Osteocyte (in vitro differentiated cells): ENCODE measurements around the gene ACAD11. TPM values are rescaled to one million over a fixed set of nuclear protein-coding genes. Genes with fewer than 3 reads are reported as not detected.

Source experiments
- DNase-seq: peaks from one replicate; pipeline ENCODE4 v3.0.0; 2021; ENCODE audit warnings: mixed read lengths; ENCODE audit not compliant: unreplicated experiment; ENCODE audit errors: extremely low spot score
- H3K27ac Mint-ChIP-seq: one replicate; pipeline ENCODE4 v1.8.0; 2021; ENCODE audit warnings: mild to moderate bottlenecking, mixed read lengths; ENCODE audit not compliant: unreplicated experiment
- H3K27me3 Mint-ChIP-seq: one replicate; pipeline ENCODE4 v1.8.0; 2021; ENCODE audit warnings: mixed read lengths; ENCODE audit not compliant: unreplicated experiment
- H3K36me3 Mint-ChIP-seq: one replicate; pipeline ENCODE4 v1.8.0; 2021; ENCODE audit warnings: mixed read lengths; ENCODE audit not compliant: unreplicated experiment
- H3K4me1 Mint-ChIP-seq: one replicate; pipeline ENCODE4 v1.8.0; 2021; ENCODE audit warnings: mixed read lengths; ENCODE audit not compliant: unreplicated experiment
- H3K4me3 Mint-ChIP-seq: one replicate; pipeline ENCODE4 v1.8.0; 2021; ENCODE audit warnings: mild to moderate bottlenecking, moderate library complexity, mixed read lengths; ENCODE audit not compliant: unreplicated experiment
- H3K9me3 Mint-ChIP-seq: one replicate; pipeline ENCODE4 v1.8.0; 2021; ENCODE audit warnings: mixed read lengths; ENCODE audit not compliant: unreplicated experiment
- CTCF ChIP-seq: fragments of 200-600 bp; sonication (generic); IDR thresholded peaks from 2 replicates; pipeline ENCODE4 v1.5.0; 2021; ENCODE audit warnings: antibody characterized with exemption, mild to moderate bottlenecking, moderate library complexity
- total RNA-seq: library from RNA; stranded (reverse); gene quantifications from 2 replicates; pipeline ENCODE4 v1.2.1, GENCODE V29; 2021

Gene ACAD11
- total RNA-seq, 1 donor from 2014 or later: 22.6 TPM

- H3K9me3 Mint-ChIP-seq: no peaks in the 10 kb centered on the region
- peak overlapping the region; percentile 45 for H3K27ac Mint-ChIP-seq
- H3K36me3 Mint-ChIP-seq: peaks cover 5% of the 10 kb centered on the region
- no peak for DNase-seq
- H3K4me1 Mint-ChIP-seq: peaks cover 53% of the 10 kb centered on the region
- TF ChIP-seq CTCF: no peak
- peak overlapping the region; percentile 60 for H3K4me3 Mint-ChIP-seq
- H3K27me3 Mint-ChIP-seq: no peaks in the 10 kb centered on the region
These were observed 61.9 kb downstream of the ACAD11 start for GRCh38 chr3:132597660-132598059.

GRCh38 chr3:132596816-132597433, 62.7 kb downstream of the ACAD11 start, which contains the start of gene ACKR4:
ACKR4 (plus strand) TSS chr3:132597270; CDS start chr3:132600398, 3,128 bp downstream.
- peaks cover 53% of the 10 kb centered on the region for H3K4me1 Mint-ChIP-seq
- H3K36me3 Mint-ChIP-seq: peaks cover 5% of the 10 kb centered on the region
- no peak for TF ChIP-seq CTCF
- H3K9me3 Mint-ChIP-seq: no peaks in the 10 kb centered on the region
- no peaks in the 10 kb centered on the region for H3K27me3 Mint-ChIP-seq
- H3K4me3 Mint-ChIP-seq: peak within 1 kb of the TSS; percentile 60
- DNase-seq: no peak
- H3K27ac Mint-ChIP-seq: peak within 1 kb of the TSS; percentile 45

- H3K27me3 Mint-ChIP-seq: no peaks in the 10 kb centered on the region
- H3K9me3 Mint-ChIP-seq: no peaks in the 10 kb centered on the region
These were observed 63.3 kb downstream of the ACAD11 start for GRCh38 chr3:132596326-132596725.

GRCh38 chr3:132595014-132595413, 64.6 kb downstream of the ACAD11 start:
- H3K27ac Mint-ChIP-seq: peak overlapping the region; percentile 96
- peaks cover 10% of the 10 kb centered on the region for H3K36me3 Mint-ChIP-seq
- no peaks in the 10 kb centered on the region for H3K27me3 Mint-ChIP-seq
- no peak overlapping the region for H3K4me3 Mint-ChIP-seq
- no peaks in the 10 kb centered on the region for H3K9me3 Mint-ChIP-seq
- DNase-seq: no peak
- TF ChIP-seq CTCF: no peak
- H3K4me1 Mint-ChIP-seq: peaks cover 53% of the 10 kb centered on the region

More at GRCh38 chr3:132596326-132596725, 63.3 kb downstream of the ACAD11 start:
- TF ChIP-seq CTCF: no peak
- peaks cover 53% of the 10 kb centered on the region for H3K4me1 Mint-ChIP-seq
- no peak overlapping the region for H3K4me3 Mint-ChIP-seq
- peaks cover 5% of the 10 kb centered on the region for H3K36me3 Mint-ChIP-seq
- H3K27ac Mint-ChIP-seq: peak overlapping the region; percentile 45
- no peak for DNase-seq

- H3K36me3 Mint-ChIP-seq: peaks cover 10% of the 10 kb centered on the region
- H3K4me1 Mint-ChIP-seq: peaks cover 53% of the 10 kb centered on the region
- no peak for DNase-seq
- no peak for TF ChIP-seq CTCF
- no peaks in the 10 kb centered on the region for H3K27me3 Mint-ChIP-seq
- no peaks in the 10 kb centered on the region for H3K9me3 Mint-ChIP-seq
- H3K27ac Mint-ChIP-seq: peak overlapping the region; percentile 96
- no peak overlapping the region for H3K4me3 Mint-ChIP-seq
These were observed 65.1 kb downstream of the ACAD11 start for GRCh38 chr3:132594498-132594897.
